HG03039 (cell line): ENCODE data around the gene TRIM65.

Experiments used
- ATAC-seq: cut with Tn5 transposase; IDR thresholded peaks from one replicate; pipeline ENCODE4 v1.9.1; 2021; ENCODE audit warnings: mild to moderate bottlenecking, moderate library complexity; ENCODE audit not compliant: unreplicated experiment

TRIM65 gene

DNA sequence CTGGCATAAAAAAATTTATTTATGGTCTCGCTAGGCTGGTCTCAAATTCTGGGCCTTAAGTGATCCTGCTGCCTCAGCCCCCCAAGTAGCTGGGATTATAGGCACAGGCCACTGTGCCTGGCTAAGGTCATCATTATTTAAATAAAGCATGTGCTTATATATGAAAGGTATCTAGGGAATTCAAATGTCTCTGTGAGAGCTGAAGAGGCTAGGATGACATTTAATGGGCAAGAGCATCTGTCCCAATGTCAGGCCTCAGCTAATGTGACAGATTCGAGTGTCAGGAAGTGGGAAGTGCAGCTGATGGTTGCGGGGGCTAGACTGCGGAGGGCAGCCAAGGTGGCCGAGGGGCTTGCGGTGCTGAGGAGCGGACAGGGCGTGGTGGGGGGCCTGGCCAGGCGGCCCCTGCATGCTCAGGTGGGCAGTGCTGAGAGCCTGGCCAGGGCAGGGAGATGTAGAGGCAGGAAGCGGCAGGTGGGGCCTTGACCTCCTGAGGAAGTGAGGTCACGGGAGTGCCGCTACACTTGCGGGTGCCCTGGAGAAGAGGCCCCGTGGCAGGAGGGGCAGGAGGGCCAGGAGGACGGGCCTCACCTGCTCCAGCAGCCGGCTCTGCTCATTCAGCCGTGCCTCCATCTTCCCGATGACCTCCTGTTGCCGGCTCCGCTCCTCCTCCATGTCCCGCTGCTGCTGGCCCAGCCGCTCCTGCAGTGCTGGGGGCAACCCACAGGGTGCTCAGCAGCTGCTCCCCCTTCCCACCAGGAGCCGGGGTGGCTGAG, 20.6 kb upstream of the TRIM65 start:
- ATAC-seq, result no peak

DNA sequence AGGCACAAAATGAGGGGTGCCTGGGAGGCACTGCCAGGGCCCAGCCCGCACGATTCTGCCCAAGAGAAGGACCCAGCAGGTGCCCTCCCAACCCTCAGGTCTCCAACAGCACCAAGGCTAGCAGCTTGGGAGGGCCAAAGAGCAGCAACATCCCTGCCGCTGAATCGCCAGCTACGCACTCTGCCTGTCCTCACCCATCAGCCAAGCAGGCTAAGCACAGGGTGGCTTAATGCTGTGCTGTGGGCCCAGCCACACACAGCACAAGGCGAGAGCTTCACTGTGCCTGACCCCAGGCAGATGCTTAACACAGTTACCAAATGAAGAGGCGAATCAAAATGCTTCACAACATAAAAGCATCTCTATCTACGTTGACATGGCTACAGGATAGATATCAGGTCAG, 18.5 kb upstream of the TRIM65 start:
- ATAC-seq, result no peak

DNA sequence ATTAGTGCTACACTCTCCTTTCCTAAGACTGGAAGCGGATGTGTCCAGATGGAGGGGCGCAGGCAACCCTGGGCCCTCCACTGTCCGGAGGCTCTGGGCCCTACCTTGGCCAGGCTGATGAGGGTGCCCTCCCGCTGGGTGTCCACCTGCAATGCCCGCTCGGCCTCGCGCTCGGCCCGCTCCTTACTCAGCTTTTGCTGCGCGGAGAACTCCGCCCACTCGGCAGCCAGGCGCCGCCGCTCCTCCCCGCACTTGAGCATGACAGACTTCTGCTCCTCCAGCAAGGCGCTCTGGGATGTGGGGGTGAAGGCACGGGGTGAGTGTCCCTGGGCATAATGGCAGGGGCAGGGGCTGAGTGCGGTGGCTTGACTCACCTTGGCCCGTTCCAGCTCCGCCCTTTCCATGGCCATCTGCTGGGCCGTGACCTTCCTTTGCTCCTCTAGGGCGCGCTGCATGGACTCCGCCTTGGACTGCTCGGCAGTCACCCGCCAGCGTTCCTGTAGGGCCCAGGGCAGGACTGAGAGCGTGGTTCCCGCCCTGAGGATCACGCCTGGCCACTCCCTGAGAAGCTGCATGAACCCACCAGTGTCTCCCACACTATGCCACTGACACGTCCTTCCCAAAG, 18.0 kb upstream of the TRIM65 start:
- no peak for ATAC-seq

DNA sequence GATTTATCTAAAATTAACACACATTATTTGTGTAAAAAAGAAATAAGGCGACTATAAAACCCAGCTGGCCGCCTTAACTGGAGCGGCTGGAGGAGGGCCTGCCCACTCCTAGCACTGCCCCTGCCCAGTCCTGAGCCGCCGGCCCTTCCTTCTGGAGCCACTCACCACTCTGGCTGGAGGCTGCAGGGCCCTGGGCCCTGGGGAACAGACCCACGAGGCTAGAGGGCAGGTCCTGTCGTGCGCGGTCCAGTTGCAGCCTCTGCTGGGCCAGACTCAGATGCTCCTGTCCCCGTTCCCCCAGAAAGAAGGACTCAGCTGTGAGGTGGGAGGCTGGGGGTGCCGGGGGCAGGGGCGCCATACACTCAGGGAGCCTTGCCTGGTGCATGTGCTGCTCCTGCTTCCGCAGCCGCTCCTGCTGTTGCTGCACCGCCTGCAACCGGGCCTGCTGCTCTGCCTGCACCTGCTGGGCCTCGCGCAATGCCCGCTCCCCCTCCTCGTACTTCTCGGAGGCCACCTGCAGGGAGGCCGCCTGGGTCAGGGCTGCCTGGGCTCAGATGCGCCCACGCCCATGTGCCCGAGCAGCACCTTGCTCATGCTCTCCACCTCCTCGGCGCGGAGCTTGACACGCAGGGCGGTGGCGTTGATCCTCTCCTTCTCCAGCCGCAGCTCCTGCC, 16.9 kb upstream of the TRIM65 start:
- no peak for ATAC-seq

DNA sequence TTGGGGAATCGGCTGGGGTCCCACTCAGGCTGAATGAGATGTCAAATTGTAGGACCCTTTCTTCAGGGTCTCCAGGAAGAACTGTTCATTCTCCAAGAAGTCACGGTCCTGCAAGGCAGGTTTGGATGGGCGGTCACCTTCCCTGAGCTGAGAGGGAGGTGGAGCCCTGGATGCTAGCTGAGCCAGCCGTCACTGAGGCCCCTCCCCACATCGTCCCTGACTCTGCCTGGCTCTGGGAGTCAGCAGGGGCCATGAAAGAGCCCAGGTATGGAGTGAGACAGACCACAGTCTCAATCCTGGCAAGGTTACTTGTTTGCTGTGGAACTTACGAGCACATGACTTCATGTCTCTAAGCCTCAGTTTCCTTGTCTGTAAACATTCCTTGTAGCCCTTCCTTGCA, 13.9 kb upstream of the TRIM65 start:
- ATAC-seq, result no peak

DNA sequence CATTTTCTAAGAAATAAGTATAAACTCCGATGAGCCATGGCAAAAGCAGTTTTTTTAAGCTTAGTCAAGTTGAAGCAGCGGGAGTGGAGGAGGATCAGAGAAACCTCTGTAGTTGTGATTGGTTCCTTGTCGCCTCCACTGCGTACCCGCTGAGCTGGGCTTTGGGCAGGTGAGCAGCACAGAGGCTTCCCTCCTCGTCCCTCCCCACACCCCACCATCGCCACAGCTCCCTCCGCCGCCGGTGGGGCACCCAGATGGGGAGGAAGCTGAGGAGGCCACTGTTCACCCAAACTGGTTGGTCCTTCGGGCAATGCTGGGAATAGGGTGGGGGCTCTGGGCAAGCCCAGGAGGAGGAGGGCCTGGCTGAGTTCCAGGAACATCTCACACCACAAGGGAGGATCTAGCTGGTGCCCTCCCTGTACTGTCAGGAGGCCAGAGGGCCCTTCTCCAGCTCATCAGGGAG, 13.1 kb upstream of the TRIM65 start:
- ATAC-seq, result no peak

DNA sequence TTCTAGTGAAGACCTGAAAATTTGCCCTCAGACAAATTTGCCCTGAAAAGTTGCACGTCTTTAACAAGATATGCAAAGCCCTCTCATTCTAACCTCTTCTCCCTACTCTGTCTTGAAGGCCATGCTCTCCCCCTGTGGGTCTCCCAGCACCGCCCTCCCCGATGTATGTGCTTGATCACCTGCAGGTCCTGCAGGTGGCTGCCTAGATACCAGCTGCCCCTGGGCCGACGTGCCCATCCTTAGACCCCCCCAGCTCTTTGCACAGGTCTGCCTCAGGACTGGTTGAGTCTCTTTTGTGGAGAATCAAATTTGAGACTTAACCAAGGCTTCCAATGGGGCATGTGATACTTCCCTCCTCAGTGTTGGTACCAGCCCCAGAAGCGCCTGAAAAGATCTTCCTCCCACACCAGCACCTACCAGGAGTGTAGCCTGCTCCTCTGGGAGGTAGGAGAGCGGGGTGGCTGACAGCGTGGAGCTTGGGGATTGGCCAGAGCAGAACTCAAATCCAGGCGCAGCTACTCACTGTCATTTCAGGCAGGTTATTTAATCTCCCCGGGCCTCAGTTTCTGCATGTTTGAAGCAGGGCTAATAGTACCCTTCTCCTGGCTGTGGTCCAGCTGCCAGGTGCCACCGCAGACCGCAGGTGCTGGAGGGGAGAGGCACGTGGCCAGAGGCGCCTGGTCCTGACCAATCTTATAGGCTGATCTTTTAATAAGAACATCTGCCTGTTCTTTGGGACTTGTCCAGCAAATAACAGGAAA, 12.5 kb upstream of the TRIM65 start:
- ATAC-seq, result no peak

DNA sequence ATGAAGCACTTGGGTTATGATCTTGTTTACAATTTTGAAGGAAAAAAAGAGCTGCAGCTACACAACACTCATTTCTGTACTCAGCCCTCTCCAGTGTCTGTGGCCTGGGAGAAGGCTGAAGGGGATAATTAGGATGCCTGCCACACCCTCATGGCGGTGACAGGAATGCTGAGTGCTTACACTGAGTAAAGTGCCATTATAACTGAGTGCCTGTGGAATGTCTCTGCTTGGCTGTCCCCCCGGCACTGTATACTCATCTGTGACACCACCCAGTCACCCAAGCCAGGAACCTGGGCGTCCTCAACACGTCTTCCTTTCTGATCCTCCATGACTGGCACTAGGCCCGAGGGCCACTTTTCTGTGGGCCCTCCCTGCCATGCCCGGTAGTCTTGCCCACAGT, 11.4 kb upstream of the TRIM65 start:
- no peak for ATAC-seq

DNA sequence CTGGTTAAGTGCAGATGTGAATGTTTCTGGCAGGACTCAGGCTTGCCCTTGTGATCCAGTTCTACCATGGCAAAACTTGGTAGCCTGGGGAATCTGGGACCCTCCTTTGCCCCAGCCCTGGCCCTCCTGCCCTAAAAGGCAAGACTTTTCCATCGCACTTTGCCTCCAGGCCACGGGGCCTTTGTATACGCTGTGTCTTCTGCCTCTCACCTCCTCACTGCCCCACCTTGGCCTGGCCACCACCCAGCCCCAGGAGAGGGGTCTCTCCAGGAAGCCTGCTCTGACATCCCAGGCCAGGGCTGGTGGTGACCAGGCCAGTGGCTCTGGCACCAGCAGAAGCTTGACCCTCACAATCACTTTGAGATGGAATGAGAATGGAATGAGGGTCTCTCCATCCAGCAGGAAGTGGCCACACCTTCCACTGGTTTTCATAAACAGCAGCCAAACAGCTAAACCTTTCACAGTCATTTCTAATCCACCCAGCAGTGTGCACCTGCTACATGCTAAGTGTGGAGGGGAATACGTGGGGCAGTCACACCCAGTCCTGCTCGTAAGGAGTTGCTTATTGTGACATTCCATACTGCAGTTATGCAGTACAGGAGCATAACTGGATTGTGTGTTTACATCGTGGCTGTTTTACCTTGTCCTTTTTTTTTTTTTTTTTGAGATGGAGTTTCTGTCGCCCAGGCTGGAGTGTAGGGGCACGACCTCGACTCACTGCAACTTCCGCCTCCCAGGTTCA, 9.6 kb upstream of the TRIM65 start:
- no peak for ATAC-seq

DNA sequence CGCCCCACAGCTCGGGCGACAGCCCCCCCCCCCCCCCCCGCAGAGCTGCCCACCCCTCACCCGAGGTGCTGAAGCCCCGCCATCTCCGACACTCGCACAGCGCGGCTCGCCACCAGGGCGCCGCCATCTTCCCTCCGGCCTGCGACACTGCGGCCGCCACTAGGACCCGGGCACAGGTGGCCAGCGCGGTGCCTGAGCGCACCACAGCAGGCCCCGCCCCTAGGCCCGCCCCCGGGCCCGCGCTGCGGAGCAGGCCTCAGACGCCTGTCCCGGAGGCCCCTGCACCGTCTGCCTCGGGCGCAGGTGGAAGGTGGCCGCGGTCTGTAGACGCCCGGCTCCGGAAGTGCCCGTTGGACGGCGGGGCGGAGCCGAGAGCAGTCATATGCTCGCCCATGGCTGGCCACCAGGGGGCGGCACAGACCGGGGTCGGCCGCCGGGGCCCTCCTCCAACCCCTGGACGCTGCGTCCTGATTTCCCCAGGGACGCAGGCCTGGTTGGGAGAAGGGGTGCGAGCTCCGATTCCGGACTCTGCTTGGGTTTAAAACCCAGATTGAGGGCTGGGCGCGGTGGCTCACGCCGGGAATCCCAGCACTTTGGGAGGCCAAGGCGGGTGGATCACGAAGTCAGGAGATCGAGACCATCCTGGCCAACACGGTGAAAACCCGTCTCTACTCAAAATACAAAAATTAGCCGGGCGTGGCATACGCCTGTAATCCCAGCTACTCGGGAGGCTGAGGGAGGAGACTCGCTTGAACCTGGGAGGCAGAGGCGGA, 8.2 kb upstream of the TRIM65 start, which contains the start of gene MRPL38:
MRPL38 (minus strand) TSS at position 136 of the 773 bp plus-strand sequence; CDS start at position 127, 9 bp downstream.
- ATAC-seq, result peak; percentile 92

DNA sequence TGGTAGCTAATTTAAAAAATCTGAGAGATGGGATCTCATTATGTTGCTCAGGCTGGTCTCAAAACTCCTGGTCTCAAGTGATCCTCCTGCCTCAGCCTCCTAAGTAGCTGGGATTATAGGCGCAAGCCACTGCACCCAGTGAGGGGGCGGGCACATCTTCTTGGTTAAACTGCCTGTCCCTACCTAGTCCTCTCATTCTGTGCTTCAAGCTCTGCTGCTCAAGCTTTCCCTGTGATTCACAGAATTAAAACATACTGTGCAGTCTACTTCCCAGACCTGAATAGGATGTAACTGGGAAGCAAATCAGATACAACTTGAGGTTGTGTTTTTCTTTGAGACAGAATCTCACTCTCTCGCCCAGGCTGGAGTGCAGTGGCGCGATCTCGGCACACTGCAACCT, 5.7 kb upstream of the TRIM65 start:
- ATAC-seq, result no peak

DNA sequence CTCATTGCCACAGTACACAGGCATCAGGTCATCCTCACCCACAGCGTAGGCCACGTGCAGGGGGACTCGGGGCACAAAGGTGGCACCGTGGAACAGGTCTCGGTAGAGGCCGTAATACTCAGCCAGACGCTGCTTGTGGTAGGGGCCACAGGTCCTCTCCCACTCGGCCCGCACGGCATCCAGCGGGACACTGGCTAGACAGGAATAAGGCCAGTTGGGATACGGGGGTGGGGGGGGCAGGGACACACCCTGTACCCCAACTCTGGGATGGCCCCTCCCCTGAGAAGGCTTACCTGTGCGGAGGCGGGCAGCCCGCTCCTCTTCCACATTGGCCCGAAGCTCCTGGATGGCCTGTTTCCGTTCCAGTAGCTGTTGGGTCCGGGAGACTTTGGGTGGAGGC, 5.0 kb upstream of the TRIM65 start:
- ATAC-seq, result no peak

DNA sequence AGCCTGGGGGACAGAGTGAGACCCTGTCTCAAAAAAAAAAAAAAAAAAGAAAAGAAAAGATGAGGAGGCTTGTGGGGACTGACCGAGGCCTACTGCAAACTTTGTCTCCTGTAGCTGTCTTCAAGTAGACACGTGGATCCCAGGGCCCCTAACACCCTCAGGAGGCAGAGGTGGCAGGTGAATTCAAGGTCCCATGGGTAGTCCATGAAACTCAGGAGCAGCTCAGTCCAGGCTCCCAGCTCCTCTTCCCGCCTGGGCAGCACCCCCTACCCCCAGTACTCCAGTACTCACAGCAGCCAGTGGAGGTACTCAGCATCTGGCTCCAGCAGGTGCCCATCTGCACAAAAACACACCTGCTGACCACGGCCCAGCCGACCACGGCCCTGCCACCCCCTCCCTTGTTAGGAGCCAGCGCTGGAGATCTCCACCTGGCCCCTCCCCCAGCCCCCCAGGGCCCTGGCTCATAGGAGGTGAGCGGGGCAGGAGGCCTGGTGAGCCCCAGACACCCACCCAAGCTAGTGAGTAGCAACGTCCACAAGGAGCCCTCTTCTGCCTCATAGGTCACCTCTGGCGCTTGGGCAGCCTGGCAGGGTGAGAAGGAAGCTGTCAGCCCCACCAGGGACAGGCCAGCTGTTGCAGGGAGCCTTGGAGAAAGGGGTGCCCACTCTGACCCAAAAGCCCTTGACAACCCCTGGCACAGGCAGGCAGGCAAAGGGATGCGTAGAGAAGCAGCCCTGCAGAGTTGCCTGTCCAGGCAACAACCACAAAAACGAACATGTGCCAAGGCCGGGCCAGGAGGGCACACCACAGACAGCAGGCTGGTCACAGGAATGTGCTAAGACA, 4.2 kb upstream of the TRIM65 start:
- no peak for ATAC-seq

DNA sequence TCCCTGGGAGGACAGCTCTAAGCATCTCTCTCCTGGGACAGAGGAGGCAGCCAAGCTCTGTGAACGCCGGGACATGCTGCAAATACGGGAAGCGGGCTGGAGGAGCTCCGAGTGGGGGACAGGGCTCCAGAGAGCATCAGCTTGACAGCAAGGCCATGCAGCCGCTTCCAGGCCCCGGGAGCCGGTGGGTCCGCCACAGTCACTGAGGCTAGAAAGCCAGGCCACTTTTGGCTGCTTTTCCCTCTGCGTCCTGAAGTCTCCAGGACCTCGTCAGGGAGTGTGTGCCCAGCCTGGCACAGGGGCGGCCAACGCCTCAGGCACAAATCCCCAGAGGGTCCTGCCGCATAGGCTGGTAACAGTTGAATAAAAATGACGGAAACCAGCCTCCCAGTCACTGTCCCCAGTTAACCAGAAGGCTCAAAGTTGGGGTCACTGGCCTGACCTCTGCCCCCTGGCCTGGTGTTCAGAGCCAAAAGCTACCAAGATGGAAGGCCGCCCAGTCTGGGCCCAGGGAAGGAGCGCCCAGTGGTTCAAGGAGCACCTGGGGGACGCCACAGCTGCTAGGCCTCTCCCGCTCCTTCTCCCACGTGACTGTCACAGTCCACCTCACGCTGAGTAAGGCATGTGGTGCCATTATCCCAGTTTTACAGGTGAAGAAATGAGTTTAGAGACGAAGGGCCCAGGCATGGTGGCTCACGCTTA, 3.2 kb upstream of the TRIM65 start:
- ATAC-seq, result no peak

DNA sequence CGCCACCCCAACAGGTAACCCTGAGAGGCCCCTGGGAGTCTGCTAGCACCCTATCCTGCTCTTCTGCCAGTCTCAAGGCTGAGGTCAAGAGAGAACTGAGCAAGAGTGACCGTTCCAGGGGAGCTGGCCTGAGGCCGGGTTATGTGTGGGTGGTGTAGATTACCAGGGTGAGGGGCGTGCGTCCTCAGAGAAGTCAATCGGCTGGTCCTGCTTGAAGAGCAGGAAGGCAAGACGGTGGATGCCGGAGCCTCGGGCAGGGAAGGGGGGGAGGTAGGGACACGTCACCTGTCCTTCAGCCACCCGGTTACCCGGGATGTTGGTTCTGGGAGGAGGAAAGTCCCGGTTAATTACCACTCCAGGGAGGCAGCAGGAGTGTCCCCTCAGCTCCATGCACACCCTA, 2.6 kb upstream of the TRIM65 start:
- no peak for ATAC-seq

DNA sequence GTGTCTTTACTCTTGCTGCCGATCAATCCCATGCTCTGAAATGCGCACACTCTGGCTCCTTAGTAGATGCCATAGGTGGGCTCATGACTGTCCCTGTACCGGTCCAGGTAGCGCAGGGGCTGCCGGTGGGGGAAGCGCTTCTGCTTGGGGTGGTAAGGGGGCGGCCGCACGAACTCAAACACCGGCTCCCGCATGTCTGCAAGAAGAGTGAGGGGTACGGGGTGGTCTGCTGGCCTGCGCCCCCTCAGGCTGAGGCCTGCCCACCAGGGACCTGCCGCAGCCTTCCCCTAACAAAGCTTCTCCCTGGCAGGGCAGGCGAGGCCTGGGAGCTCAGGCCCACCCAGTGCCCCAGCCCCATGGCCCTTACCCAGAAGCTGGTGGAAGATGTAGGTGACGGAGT, 2.0 kb upstream of the TRIM65 start:
- ATAC-seq, result no peak

DNA sequence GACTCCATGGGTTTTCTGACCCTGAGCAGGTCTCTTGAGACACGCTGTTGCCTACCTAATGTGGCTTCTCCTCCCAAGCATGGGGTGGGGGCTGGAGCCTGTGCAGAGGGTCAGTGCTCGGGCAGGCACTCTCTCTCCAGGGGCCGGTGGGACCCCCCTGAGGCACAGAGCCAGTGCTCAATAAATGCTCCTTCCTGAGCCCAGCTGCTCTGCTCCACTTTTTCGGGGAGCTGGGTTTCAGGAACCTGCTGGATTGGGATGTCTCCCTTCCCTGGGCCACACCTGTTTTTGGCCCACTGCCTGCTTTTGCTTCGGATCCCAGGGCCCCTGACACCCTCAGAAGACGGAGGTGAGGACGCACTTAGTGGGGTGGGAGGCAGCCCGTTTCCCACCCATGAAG, 1.3 kb upstream of the TRIM65 start:
- ATAC-seq, result no peak
